HepG2 (cell line): ENCODE data around the gene CYBC1. TPM values are rescaled to one million over a fixed set of nuclear protein-coding genes. Genes with fewer than 3 reads are reported as not detected.

Source experiments
- ADNP ChIP-seq: sonication (generic); formaldehyde crosslinking; IDR thresholded peaks from 2 replicates; pipeline ENCODE4 v1.4.0; 2020; ENCODE audit warnings: missing genetic modification reagents
- AFF4 ChIP-seq: sonication (generic); formaldehyde crosslinking; IDR thresholded peaks from 2 replicates; pipeline ENCODE4 v1.4.0; 2020; ENCODE audit warnings: missing genetic modification reagents
- ATF7 ChIP-seq, 2 experiments: fragments of 450-650 bp in 1 of 2; sonication (generic) in 1 of 2; formaldehyde crosslinking in 1 of 2; IDR thresholded peaks; 2 replicates each; pipeline versions ENCODE4 v1.4.0 to v1.6.1; 2016 to 2020; ENCODE audit warnings: antibody characterized with exemption in 1 of 2, mild to moderate bottlenecking in 1 of 2, missing genetic modification reagents in 1 of 2
- CENPX ChIP-seq: sonication (generic); formaldehyde crosslinking; IDR thresholded peaks from 2 replicates; pipeline ENCODE4 v1.9.0; 2021; ENCODE audit warnings: mild to moderate bottlenecking, missing genetic modification reagents, moderate library complexity
- FOSL2 ChIP-seq: sonication (generic); formaldehyde crosslinking; IDR thresholded peaks from 2 replicates; pipeline ENCODE4 v1.4.0; 2020; ENCODE audit warnings: missing genetic modification reagents
- FOXO1 ChIP-seq: sonication (generic); formaldehyde crosslinking; IDR thresholded peaks from 2 replicates; pipeline ENCODE4 v1.4.0; 2020; ENCODE audit warnings: missing genetic modification reagents
- HDAC2 ChIP-seq: sonication (generic); formaldehyde crosslinking; IDR thresholded peaks from 2 replicates; pipeline ENCODE4 v1.4.0; 2020; ENCODE audit warnings: missing genetic modification reagents
- HHEX ChIP-seq: IDR thresholded peaks from 2 replicates; pipeline ENCODE4 v1.6.1; 2016; ENCODE audit warnings: control low read depth
- IRF2 ChIP-seq: IDR thresholded peaks from 2 replicates; pipeline ENCODE4 v1.6.1; 2018; ENCODE audit warnings: missing genetic modification reagents, missing compliant biosample characterization
- MIER3 ChIP-seq: IDR thresholded peaks from 2 replicates; pipeline ENCODE4 v1.6.1; 2016; ENCODE audit warnings: missing compliant biosample characterization, borderline replicate concordance
- NFKB2 ChIP-seq: sonication (generic); formaldehyde crosslinking; IDR thresholded peaks from 2 replicates; pipeline ENCODE4 v1.4.0; 2020; ENCODE audit warnings: missing genetic modification reagents, borderline replicate concordance
- NONO ChIP-seq, 2 experiments: fragments of 450-650 bp in 1 of 2; sonication (generic) in 1 of 2; formaldehyde crosslinking in 1 of 2; IDR thresholded peaks in 1 of 2; conservative IDR thresholded peaks in 1 of 2; 2 replicates each; pipeline versions ENCODE4 v1.6.1 to v1.8.0; 2017 to 2022; ENCODE audit warnings: mild to moderate bottlenecking in 1 of 2, missing genetic modification reagents in 1 of 2, moderate library complexity in 1 of 2
- NR0B2 ChIP-seq: sonication (generic); formaldehyde crosslinking; IDR thresholded peaks from 2 replicates; pipeline ENCODE4 v1.4.0; 2020; ENCODE audit warnings: mild to moderate bottlenecking, missing genetic modification reagents
- NR2C2 ChIP-seq: sonication (generic); formaldehyde crosslinking; IDR thresholded peaks from 2 replicates; pipeline ENCODE4 v1.4.0; 2020; ENCODE audit warnings: missing genetic modification reagents, mild to moderate bottlenecking, moderate library complexity, borderline replicate concordance
- NR3C1 ChIP-seq: sonication (generic); formaldehyde crosslinking; IDR thresholded peaks from 2 replicates; pipeline ENCODE4 v1.4.0; 2020; ENCODE audit warnings: missing genetic modification reagents
- RARG ChIP-seq: sonication (generic); formaldehyde crosslinking; IDR thresholded peaks from 2 replicates; pipeline ENCODE4 v1.4.0; 2020; ENCODE audit warnings: low read depth, mild to moderate bottlenecking, missing genetic modification reagents
- RELA ChIP-seq: sonication (generic); formaldehyde crosslinking; IDR thresholded peaks from 2 replicates; pipeline ENCODE4 v1.4.0; 2020; ENCODE audit warnings: missing genetic modification reagents
- SRSF9 ChIP-seq: fragments of 200-400 bp; formaldehyde crosslinking; IDR thresholded peaks from 2 replicates; pipeline ENCODE4 v1.6.1; 2018; ENCODE audit warnings: borderline replicate concordance, mild to moderate bottlenecking, low read depth, low read length; ENCODE audit not compliant: insufficient read depth, poor library complexity, severe bottlenecking
- YY1 ChIP-seq: IDR thresholded peaks from 2 replicates; pipeline ENCODE4 v1.6.1; 2011; ENCODE audit warnings: low read length, low read depth, moderate library complexity, mild to moderate bottlenecking; ENCODE audit not compliant: insufficient read depth, insufficient replicate concordance
- ZBTB34 ChIP-seq: sonication (generic); formaldehyde crosslinking; IDR thresholded peaks from 2 replicates; pipeline ENCODE4 v1.8.0; 2022; ENCODE audit warnings: mild to moderate bottlenecking, missing genetic modification reagents
- ZNF652 ChIP-seq: IDR thresholded peaks from 2 replicates; pipeline ENCODE4 v1.6.1; 2016; ENCODE audit warnings: low read depth, borderline replicate concordance
- ZNF788 ChIP-seq: sonication (generic); formaldehyde crosslinking; IDR thresholded peaks from 2 replicates; pipeline ENCODE4 v1.5.0; 2020; ENCODE audit warnings: mild to moderate bottlenecking, missing genetic modification reagents, borderline replicate concordance
- ZNF841 ChIP-seq: sonication (generic); formaldehyde crosslinking; IDR thresholded peaks from 2 replicates; pipeline ENCODE4 v1.8.1; 2023; ENCODE audit warnings: missing genetic modification reagents, borderline replicate concordance
- ZSCAN31 ChIP-seq: sonication (generic); formaldehyde crosslinking; IDR thresholded peaks from 2 replicates; pipeline ENCODE4 v1.5.0; 2020; ENCODE audit warnings: low read depth, mild to moderate bottlenecking, missing genetic modification reagents
- polyA plus RNA-seq, 8 experiments: library from polyadenylated mRNA; depleted of rRNA in 3 of 8; stranded (reverse) in 7 of 8; unstranded in 1 of 8; fragments of >200 nt; fragmentation: Illumina TruSeq in 4 of 8; extraction: Trizol in 4 of 8; gene quantifications; 2 replicates each; pipeline versions ENCODE4 v1.2.1 to v1.2.3, GENCODE V29; 2011 to 2016; ENCODE audit warnings: low read depth in 4 of 8, missing spikeins in 1 of 8, mixed read lengths in 1 of 8; ENCODE audit not compliant: insufficient read depth in 1 of 8
- total RNA-seq, 5 experiments: library from RNA; depleted of rRNA; stranded (reverse); fragments of >200 nt; fragmentation: Illumina TruSeq; extraction: Trizol; gene quantifications; 2 replicates each; pipeline ENCODE4 v1.2.3, GENCODE V29; 2016; ENCODE audit warnings: low read depth in 1 of 5

CYBC1 gene
- total and polyA plus RNA-seq, 2 of the 13 experiments (the other 11 are each of a cell fraction or from before 2014, with no cell fraction given): 43.4 to 44.1 TPM

- peak; percentile 98 for TF ChIP-seq MIER3 (CRISPR knock-in tag)
- 0 out of 2 replicates have a peak, but pooled peaks have one; percentile 42 for TF ChIP-seq ZBTB34 (CRISPR knock-in tag)
- TF ChIP-seq NR2C2: peak; percentile 74; the same call in 1 of the 2 replicates
- TF ChIP-seq FOXO1 (CRISPR knock-in tag): peak; percentile 40
- TF ChIP-seq SRSF9: no peak
- TF ChIP-seq ZSCAN31 (CRISPR knock-in tag): peak; percentile 94
- TF ChIP-seq HDAC2 (CRISPR knock-in tag): peak; percentile 96
- TF ChIP-seq NR0B2 (CRISPR knock-in tag): 0 out of 2 replicates have a peak, but pooled peaks have one; percentile 61
- TF ChIP-seq ATF7 (IDR thresholded peaks at IDR 0.05): no peak
- TF ChIP-seq ATF7 (CRISPR knock-in tag; IDR thresholded peaks at IDR 0.05): peak; percentile 61; the same call in 1 of the 2 replicates
- TF ChIP-seq RARG (CRISPR knock-in tag): 0 out of 2 replicates have a peak, but pooled peaks have one; percentile 37
- peak; percentile 49; the same call in 1 of the 2 replicates for TF ChIP-seq AFF4 (CRISPR knock-in tag)
- TF ChIP-seq RELA (CRISPR knock-in tag): peak; percentile 54; the same call in 1 of the 2 replicates
- no peak for TF ChIP-seq CENPX (CRISPR knock-in tag)
- 0 out of 2 replicates have a peak, but pooled peaks have one; percentile 56 for TF ChIP-seq HHEX (CRISPR knock-in tag)
- TF ChIP-seq NR3C1 (CRISPR knock-in tag): no peak
- peak; percentile 99 for TF ChIP-seq ZNF788
- TF ChIP-seq ZNF652: no peak
- TF ChIP-seq ADNP (CRISPR knock-in tag): peak; percentile 70
- TF ChIP-seq YY1: peak; percentile 65
- TF ChIP-seq IRF2 (CRISPR knock-in tag): peak; percentile 85; the same call in 1 of the 2 replicates
- TF ChIP-seq NFKB2 (CRISPR knock-in tag): peak; percentile 68; the same call in 1 of the 2 replicates
- peak; percentile 76 for TF ChIP-seq FOSL2 (CRISPR knock-in tag)
- TF ChIP-seq NONO (IDR thresholded peaks at IDR 0.05): no peak
- peak; percentile 89 for TF ChIP-seq NONO (CRISPR knock-in tag; conservative IDR thresholded peaks at IDR 0.05)
- TF ChIP-seq ZNF841 (CRISPR knock-in tag): no peak
Measured at GRCh38 chr17:82494236-82495055, 43.9 kb upstream of the CYBC1 start (continued).
